ENCODE measurements around the gene VPS36.

- TF ChIP-seq ZBTB43 (CRISPR knock-in tag; IDR thresholded peaks at IDR 0.05) (no peak), IRF2 (CRISPR knock-in tag; IDR thresholded peaks at IDR 0.05; ENCODE audit: borderline replicate concordance, low read depth) (no peak), SP1 (CRISPR knock-in tag; conservative IDR thresholded peaks at IDR 0.05) (no peak), ZNF232 (CRISPR knock-in tag; IDR thresholded peaks at IDR 0.05) (no peak), CTCF (IDR thresholded peaks at IDR 0.05) (no peak), JUN (CRISPR knock-in tag; IDR thresholded peaks at IDR 0.05) (no peak), ESRRA (CRISPR knock-in tag; IDR thresholded peaks at IDR 0.05; ENCODE audit: borderline replicate concordance) (no peak), CBFB (CRISPR knock-in tag; IDR thresholded peaks at IDR 0.05; ENCODE audit: low read depth) (no peak), NR1H2 (CRISPR knock-in tag; IDR thresholded peaks at IDR 0.05) (no peak), ZNF138 (CRISPR knock-in tag; conservative IDR thresholded peaks at IDR 0.05) (no peak), MYBL2 (CRISPR knock-in tag; IDR thresholded peaks at IDR 0.05) (no peak), FOXJ3 (CRISPR knock-in tag; IDR thresholded peaks at IDR 0.05; ENCODE audit: borderline replicate concordance) (no peak), TP53 (CRISPR knock-in tag; IDR thresholded peaks at IDR 0.05) (no peak)
Observed at GRCh38 chr13:52385870-52386269, 64.6 kb downstream of the VPS36 start.

Measured in WTC11 (cell line).